Chondrocyte (in vitro differentiated cells): Measurements from ENCODE around the gene MAP2K4. TPM values are rescaled to one million over a fixed set of nuclear protein-coding genes. Genes with fewer than 3 reads are reported as not detected.

Experiments
- DNase-seq: peaks from one replicate; pipeline ENCODE4 v3.0.0; 2021; ENCODE audit warnings: mixed read lengths, low spot score
- H3K27ac Mint-ChIP-seq: one replicate; pipeline ENCODE4 v1.8.0; 2021; ENCODE audit warnings: mild to moderate bottlenecking, moderate library complexity, mixed read lengths; ENCODE audit not compliant: unreplicated experiment
- H3K27me3 Mint-ChIP-seq: 2 replicates; pipeline ENCODE4 v1.8.0; 2021; ENCODE audit warnings: low read depth, mixed read lengths
- H3K36me3 Mint-ChIP-seq: 2 replicates; pipeline ENCODE4 v1.8.0; 2021; ENCODE audit warnings: low read depth, mixed read lengths
- H3K4me1 Mint-ChIP-seq: 2 replicates; pipeline ENCODE4 v1.8.0; 2021; ENCODE audit warnings: low read depth, mild to moderate bottlenecking, mixed read lengths
- H3K4me3 Mint-ChIP-seq: one replicate; pipeline ENCODE4 v1.8.0; 2021; ENCODE audit warnings: mild to moderate bottlenecking, moderate library complexity, mixed read lengths; ENCODE audit not compliant: unreplicated experiment
- H3K9me3 Mint-ChIP-seq: 2 replicates; pipeline ENCODE4 v1.8.0; 2021; ENCODE audit warnings: low read depth, mixed read lengths
- microRNA-seq: library from miRNA; unstranded; fragments of <30 nt; microRNA quantifications from one replicate; pipeline ENCODE4 v1.2.0, GENCODE V29; 2020; ENCODE audit warnings: borderline number of aligned reads
- total RNA-seq: library from RNA; stranded (reverse); gene quantifications from 3 replicates; pipeline ENCODE4 v1.2.1, GENCODE V29; 2021
- TF ChIP-seq, protein P1 (sequence below): fragments of 200-600 bp; sonication (generic); IDR thresholded peaks from 2 replicates; pipeline ENCODE4 v1.5.0; 2021; ENCODE audit warnings: antibody characterized with exemption, mild to moderate bottlenecking, moderate library complexity

MAP2K4 gene
- total RNA-seq, 1 donor from 2014 or later: 26.0 TPM

DNA sequence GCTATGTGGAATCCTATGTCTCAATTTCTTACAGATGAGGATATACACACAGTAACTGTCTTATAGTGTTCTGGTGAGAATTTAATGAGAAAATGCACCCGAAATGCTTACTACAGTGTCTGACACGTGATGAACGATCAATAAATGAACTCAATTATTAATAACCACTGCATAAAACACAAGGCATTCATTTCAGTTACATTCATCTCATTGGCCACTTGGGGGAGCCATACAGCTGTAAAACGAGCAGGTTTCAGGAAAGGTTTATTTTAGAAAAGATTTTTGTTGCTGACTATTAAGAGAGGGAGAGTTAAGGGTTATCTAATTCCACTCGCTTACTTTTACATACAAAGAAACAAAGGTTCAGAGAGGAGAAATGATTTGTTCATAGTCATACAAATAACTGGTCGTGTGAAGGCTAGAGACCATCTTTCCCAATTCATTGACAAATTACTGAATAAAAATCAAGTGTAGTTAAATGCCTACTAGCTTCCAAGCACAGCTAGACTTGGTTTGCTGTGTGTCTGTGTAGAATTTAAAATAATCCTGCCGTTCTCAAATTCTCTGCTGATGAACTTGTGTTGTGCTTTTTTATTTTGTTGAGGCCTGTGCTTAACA lies 160.1 kb downstream of the MAP2K4 start:
- Mint-ChIP-seq H3K36me3 (no peaks in the 10 kb centered on the region), H3K4me1 (no peaks in the 10 kb centered on the region), H3K9me3 (peaks cover 3% of the 10 kb centered on the region), H3K27me3 (no peaks in the 10 kb centered on the region), H3K4me3 (no peak overlapping the region), H3K27ac (no peak overlapping the region)
- TF ChIP-seq, protein P1, sequence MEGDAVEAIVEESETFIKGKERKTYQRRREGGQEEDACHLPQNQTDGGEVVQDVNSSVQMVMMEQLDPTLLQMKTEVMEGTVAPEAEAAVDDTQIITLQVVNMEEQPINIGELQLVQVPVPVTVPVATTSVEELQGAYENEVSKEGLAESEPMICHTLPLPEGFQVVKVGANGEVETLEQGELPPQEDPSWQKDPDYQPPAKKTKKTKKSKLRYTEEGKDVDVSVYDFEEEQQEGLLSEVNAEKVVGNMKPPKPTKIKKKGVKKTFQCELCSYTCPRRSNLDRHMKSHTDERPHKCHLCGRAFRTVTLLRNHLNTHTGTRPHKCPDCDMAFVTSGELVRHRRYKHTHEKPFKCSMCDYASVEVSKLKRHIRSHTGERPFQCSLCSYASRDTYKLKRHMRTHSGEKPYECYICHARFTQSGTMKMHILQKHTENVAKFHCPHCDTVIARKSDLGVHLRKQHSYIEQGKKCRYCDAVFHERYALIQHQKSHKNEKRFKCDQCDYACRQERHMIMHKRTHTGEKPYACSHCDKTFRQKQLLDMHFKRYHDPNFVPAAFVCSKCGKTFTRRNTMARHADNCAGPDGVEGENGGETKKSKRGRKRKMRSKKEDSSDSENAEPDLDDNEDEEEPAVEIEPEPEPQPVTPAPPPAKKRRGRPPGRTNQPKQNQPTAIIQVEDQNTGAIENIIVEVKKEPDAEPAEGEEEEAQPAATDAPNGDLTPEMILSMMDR: peak; percentile 97
- DNase-seq: no peak

DNA sequence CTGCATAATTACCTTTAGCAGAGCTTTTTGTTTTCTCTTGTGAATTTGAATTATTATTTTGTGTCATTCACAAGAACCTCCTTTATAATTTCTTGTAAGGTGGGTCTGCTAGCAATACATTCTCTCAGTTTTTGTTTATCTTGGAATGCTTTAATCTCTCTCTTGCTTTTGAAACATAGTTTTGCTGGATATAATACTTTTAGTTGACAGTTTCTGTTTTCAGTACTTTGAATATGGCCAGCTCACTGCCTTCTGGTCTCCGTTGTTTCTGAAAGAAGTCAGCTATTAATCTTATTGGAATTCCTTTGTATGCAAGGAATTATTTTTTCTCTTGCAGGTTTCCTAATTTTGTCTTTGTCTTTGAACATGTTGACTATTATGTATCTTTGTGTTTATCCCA lies 167.0 kb downstream of the MAP2K4 start:
- no peak for DNase-seq
- Mint-ChIP-seq H3K27ac (no peak overlapping the region), H3K9me3 (peaks cover 27% of the 10 kb centered on the region), H3K4me1 (no peaks in the 10 kb centered on the region), H3K27me3 (no peaks in the 10 kb centered on the region), H3K36me3 (peaks cover 4% of the 10 kb centered on the region), H3K4me3 (no peak overlapping the region)
- TF ChIP-seq, protein P1: no peak

DNA sequence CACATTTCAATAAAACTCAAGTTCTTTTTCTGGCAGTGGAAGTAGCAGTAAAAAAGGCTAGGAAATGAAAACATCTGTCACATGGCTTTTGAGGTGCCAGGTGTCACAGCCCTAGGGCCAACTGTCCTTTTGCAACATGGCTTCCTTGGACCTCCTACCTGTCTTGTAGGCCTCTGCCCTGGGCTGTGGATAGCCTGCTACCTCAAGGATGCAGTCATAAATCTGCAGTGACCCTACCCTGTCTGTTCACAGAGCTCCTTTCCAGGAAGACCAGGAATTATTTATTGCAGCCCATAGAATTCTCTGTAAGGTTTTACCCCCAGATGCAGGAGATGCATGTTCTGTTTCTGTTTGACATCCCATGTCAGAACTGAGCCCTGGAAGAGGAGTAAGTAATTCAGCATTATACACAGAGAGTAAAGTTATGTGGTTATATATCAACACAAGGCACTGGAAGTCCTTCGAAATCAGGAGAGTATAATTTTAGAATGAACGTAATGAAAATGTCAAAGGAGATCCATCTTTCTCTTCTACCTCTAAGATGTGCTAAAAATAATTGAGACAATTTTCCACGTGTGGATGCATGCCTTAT lies 172.6 kb downstream of the MAP2K4 start:
- Mint-ChIP-seq H3K4me1 (no peaks in the 10 kb centered on the region), H3K27ac (no peak overlapping the region), H3K9me3 (peaks cover 12% of the 10 kb centered on the region), H3K4me3 (no peak overlapping the region), H3K36me3 (no peaks in the 10 kb centered on the region), H3K27me3 (no peaks in the 10 kb centered on the region)
- DNase-seq: no peak
- TF ChIP-seq, protein P1: no peak

Small RNAs within 50 kb of the gene (microRNA-seq; reads per million reads assigned to microRNA genes)
- 6,487 reads per million, percentile 93 among the genes with 10 or more reads in this experiment for gene MIR744

Other genes with a start within 250 kb of the MAP2K4 start
- 10.9 to 11.8 TPM (median 10.9 TPM) in 3 replicates for gene ZNF18, start 23.4 kb upstream of the MAP2K4 start, total RNA-seq